ENCODE data around the gene PRB4. TPM values are rescaled to one million over a fixed set of nuclear protein-coding genes. Genes with fewer than 3 reads are reported as not detected.
"Not testable (repeated sequence)": the region's sequence is repeated elsewhere in the genome, so short reads cannot be mapped to it uniquely, and the experiment has no call there.

PRB4 gene
- polyA plus RNA-seq (2012; ENCODE audit: low read depth, missing spikeins), result 0.13 TPM

DNA sequence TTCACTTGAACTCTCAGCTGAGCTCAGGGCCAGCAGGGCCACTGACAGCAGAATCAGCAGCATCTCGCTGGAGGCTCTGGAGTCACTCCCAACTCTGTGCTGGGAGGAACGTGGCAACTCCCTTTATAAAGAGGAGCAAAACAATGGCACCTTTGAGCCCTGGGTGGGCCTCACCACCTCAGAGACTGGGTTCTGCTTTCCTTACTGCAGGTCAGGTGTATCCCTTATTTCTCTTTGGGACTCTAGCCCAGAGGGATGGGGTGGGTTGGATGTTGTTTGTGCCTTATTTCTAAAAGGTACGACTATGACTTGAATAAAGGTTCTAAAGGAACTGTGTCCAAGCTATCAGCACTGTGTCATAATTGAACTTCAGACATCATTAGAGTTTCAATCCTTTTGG lies at the start of gene PRB4:
TSS of gene PRB4 (minus strand) at position 101 of the 400 bp plus-strand sequence. CDS start at position 63, 38 bp downstream.
- FAIRE-seq (no peak), DNase-seq (ENCODE audit: insufficient read length, low spot score) (no peak)
- TF ChIP-seq POU2F2 (IDR thresholded peaks at IDR 0.05; ENCODE audit: low read depth, low read length) (no peak), POLR2AphosphoS5 (IDR thresholded peaks at IDR 0.05; ENCODE audit: low read depth, low read length) (no peak), POLR2A (IDR thresholded peaks at IDR 0.05; ENCODE audit: low read depth, low read length) (no peak)

DNA sequence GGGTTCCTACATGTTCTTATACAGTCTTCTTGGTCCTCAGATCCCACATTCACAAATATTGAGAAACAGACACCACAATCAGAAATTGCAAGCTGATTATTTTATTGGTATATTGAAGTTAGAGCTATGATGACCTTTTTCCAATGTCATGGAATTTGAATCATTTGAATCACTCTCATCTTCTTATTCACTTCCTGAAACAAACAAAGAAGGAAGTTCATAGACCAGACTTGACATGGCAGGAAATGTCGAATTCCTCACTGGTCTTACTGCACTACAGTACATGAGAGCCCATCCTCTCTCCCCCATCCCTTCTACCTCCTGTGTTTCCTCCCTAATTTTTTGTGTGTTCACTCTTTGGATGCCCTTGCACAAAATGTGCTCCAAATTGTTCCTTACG lies 41.5 kb upstream of the PRB4 start:
- not testable (repeated sequence) for FAIRE-seq; DNase-seq (ENCODE audit: insufficient read length, low spot score)

DNA sequence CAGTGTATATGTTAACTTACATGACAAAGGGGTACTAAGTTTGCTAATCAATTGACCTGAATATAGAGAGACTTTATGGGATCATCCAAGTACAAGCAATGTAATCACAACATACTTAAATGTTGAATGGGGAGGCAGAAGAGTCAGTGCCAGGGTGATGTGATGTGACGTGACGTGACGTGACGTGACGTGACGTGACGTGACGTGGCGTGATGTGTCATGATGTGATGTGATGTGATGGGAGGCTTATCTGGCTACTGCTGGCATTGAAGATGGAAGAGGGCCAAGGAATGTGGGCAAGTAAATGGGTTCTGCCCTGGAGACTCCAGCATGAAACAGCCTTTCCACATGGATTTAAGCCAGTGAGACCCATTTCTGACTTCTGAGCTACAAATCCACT lies 38.2 kb upstream of the PRB4 start:
- TF ChIP-seq TAF1 (IDR thresholded peaks at IDR 0.05; ENCODE audit: low read depth, low read length), result no peak
- TF ChIP-seq POU2F2 (IDR thresholded peaks at IDR 0.05; ENCODE audit: low read depth, low read length), result no peak
- no peak for TF ChIP-seq PAX5 (IDR thresholded peaks at IDR 0.05; ENCODE audit: insufficient read depth, low read length, severe bottlenecking)
- TF ChIP-seq POLR2A (IDR thresholded peaks at IDR 0.05; ENCODE audit: low read depth, low read length), result no peak
- peak; percentile 31 for FAIRE-seq

DNA sequence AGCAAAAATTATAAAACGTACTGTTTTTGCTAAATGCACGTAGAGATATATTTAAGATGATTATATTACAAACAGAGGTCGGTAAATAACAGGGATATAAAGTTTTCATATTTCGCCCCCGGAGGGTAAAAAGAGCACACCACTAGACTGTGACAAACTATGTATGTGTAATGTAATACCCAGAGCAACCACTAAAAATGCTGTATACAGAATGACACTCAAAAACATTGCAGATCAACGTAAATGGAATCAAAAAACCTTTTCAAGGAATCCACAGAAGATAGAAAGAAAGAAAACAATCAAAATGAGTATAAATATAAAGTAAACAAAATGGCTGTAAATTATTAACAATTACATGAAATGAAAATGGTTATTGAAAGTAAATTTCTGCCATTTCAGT lies 37.6 kb upstream of the PRB4 start:
- DNase-seq (ENCODE audit: insufficient read length, low spot score) (no peak), FAIRE-seq (no peak)
- TF ChIP-seq POU2F2 (IDR thresholded peaks at IDR 0.05; ENCODE audit: low read depth, low read length) (no peak), SPI1 (IDR thresholded peaks at IDR 0.05; ENCODE audit: low read depth, low read length) (no peak)

More for the DNA sequence above, 38.2 kb upstream of the PRB4 start:
- no peak for DNase-seq (ENCODE audit: insufficient read length, low spot score)

DNA sequence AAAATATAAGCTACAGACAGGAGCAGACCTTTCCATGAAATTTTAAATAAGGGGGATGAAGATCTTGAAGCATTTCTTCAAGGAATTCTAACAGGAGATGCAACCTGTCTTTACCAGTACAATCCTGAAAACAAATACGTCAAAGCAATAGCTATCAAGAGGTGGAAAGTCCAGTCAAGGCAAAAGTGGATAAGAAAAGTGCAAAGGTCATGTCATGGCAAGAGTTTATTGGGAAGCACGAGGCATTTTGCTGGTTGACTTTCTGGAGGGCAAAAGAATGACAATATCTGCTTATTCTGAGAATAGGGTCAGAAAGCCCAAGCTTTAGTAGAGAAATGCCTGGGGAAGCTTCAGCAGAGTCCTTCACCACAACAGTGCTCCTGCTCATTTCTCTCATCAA lies 34.3 kb upstream of the PRB4 start:
- DNase-seq (ENCODE audit: insufficient read length, low spot score) (no peak), FAIRE-seq (no peak)
- TF ChIP-seq POU2F2 (IDR thresholded peaks at IDR 0.05; ENCODE audit: low read depth, low read length) (no peak), POLR2A (IDR thresholded peaks at IDR 0.05; ENCODE audit: low read depth, low read length) (no peak), TAF1 (IDR thresholded peaks at IDR 0.05; ENCODE audit: low read depth, low read length) (no peak), PAX5 (IDR thresholded peaks at IDR 0.05; ENCODE audit: insufficient read depth, low read length, severe bottlenecking) (no peak), POLR2AphosphoS5 (IDR thresholded peaks at IDR 0.05; ENCODE audit: low read depth, low read length) (no peak), SPI1 (IDR thresholded peaks at IDR 0.05; ENCODE audit: low read depth, low read length) (no peak)

DNA sequence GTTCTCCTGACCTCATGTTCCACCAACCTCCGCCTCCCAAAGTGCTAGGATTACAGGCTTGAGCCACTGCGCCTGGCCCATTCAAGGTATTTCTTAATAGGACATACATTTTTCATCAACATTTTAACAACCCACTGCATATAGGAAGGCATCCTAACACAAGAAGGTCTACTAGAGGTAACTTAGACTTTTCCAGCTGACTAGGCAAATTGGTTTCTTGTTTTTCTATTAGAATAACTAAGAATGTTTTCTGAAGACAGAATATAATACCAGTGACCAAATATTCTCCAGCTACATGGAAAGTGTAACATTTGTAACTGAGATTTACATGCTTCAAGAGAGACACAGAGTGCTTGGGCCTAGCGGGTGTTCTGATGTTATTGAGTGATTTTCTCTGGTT lies 14.2 kb upstream of the PRB4 start:
- FAIRE-seq, result no peak

DNA sequence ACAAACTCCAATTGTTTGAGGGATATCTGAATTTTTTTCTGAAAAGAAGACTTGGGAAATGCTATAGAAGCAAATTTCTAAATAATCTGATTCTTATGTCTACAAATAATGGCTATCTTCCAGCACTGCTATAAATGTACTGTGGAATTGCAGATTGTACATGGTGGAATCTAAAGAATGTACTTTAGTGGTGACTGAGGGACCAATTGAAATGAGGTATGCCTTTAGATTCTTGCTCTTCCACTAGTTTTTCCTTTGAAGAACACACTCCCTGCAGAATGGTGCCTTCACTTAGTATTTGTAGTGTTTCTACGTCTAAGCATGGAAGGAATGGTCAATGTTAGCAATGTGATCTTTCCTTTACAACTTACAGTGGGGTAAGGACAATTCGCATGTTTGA lies 11.7 kb upstream of the PRB4 start:
- DNase-seq (ENCODE audit: insufficient read length, low spot score), result no peak
- FAIRE-seq, result no peak
- no peak for TF ChIP-seq SPI1 (IDR thresholded peaks at IDR 0.05; ENCODE audit: low read depth, low read length)
- no peak for TF ChIP-seq TAF1 (IDR thresholded peaks at IDR 0.05; ENCODE audit: low read depth, low read length)
- no peak for TF ChIP-seq POU2F2 (IDR thresholded peaks at IDR 0.05; ENCODE audit: low read depth, low read length)
- no peak for TF ChIP-seq PAX5 (IDR thresholded peaks at IDR 0.05; ENCODE audit: insufficient read depth, low read length, severe bottlenecking)

More for the DNA sequence above, 14.2 kb upstream of the PRB4 start:
- DNase-seq (ENCODE audit: insufficient read length, low spot score), result no peak
- TF ChIP-seq POLR2AphosphoS5 (IDR thresholded peaks at IDR 0.05; ENCODE audit: low read depth, low read length) (no peak), TAF1 (IDR thresholded peaks at IDR 0.05; ENCODE audit: low read depth, low read length) (no peak), POU2F2 (IDR thresholded peaks at IDR 0.05; ENCODE audit: low read depth, low read length) (no peak), SPI1 (IDR thresholded peaks at IDR 0.05; ENCODE audit: low read depth, low read length) (no peak), PAX5 (IDR thresholded peaks at IDR 0.05; ENCODE audit: insufficient read depth, low read length, severe bottlenecking) (no peak), POLR2A (IDR thresholded peaks at IDR 0.05; ENCODE audit: low read depth, low read length) (no peak)

DNA sequence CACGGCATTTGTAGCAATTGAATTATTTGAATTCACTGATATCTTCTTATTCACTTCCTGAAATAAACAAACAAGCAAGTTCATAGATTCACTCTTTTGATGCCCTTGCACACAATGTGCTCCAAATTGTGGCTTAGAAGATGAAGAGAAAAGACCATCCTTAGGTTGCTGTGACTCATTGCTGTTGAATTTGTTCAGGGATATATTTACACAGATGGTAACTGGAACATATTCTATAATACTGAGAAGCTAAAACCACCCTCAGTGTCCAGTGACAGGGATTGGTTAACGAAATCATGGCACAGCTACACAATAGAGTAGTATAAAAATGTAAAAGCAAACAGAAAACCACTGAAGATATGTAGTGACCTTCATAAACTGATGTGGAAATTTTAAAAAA lies 3.1 kb downstream of the PRB4 start:
- DNase-seq (ENCODE audit: insufficient read length, low spot score), result no peak
- TF ChIP-seq POU2F2 (IDR thresholded peaks at IDR 0.05; ENCODE audit: low read depth, low read length), result no peak
- TF ChIP-seq POLR2AphosphoS5 (IDR thresholded peaks at IDR 0.05; ENCODE audit: low read depth, low read length), result no peak
- no peak for TF ChIP-seq TAF1 (IDR thresholded peaks at IDR 0.05; ENCODE audit: low read depth, low read length)
- TF ChIP-seq PAX5 (IDR thresholded peaks at IDR 0.05; ENCODE audit: insufficient read depth, low read length, severe bottlenecking), result no peak
- no peak for TF ChIP-seq POLR2A (IDR thresholded peaks at IDR 0.05; ENCODE audit: low read depth, low read length)
- TF ChIP-seq SPI1 (IDR thresholded peaks at IDR 0.05; ENCODE audit: low read depth, low read length), result no peak
- FAIRE-seq, result no peak

DNA sequence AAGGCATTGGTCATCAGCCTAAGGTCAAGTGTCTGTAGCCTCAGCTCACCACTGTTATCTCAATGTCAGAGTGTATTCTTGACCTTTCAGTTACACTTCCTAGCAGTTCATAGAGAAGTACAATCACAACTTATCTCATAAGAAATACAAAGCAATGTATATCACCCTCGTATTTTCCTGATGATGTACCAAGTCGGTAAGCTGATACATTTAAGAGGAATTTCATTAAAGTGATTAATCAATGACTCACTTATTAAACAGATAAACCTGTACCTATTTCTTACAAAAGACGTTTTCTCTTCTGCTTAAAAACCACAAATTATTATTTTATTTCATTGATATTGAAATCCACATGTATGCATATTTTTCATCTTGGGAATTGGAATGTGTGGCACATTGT lies 36.8 kb downstream of the PRB4 start:
- TF ChIP-seq PAX5 (IDR thresholded peaks at IDR 0.05; ENCODE audit: insufficient read depth, low read length, severe bottlenecking) (no peak), POLR2AphosphoS5 (IDR thresholded peaks at IDR 0.05; ENCODE audit: low read depth, low read length) (no peak), TAF1 (IDR thresholded peaks at IDR 0.05; ENCODE audit: low read depth, low read length) (no peak)
- DNase-seq (ENCODE audit: insufficient read length, low spot score) (no peak), FAIRE-seq (no peak)

DNA sequence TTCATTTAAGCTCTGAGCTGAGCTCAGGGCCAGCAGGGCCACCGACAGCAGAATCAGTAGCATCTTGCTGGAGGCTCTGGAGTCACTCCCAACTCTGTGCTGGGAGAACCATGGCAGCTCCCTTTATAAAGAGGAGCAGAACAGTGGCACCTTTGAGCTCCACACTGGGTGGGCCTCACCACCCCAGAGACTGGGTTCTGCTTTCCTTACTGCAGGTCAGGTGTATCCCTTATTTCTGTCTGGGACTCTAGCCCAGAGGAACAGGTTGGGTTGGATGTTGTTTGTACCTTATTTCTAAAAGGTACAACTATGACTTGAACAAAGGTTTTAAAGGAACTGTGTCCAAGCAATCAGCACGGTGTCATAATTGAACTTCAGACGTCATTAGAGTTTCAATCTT lies 40.6 kb downstream of the PRB4 start, which contains the start of gene PRB3:
TSS of gene PRB3 (minus strand) at position 101 of the 400 bp plus-strand sequence. CDS start at position 63, 38 bp downstream.
- TF ChIP-seq SPI1 (IDR thresholded peaks at IDR 0.05; ENCODE audit: low read depth, low read length) (no peak), POLR2A (IDR thresholded peaks at IDR 0.05; ENCODE audit: low read depth, low read length) (no peak), POU2F2 (IDR thresholded peaks at IDR 0.05; ENCODE audit: low read depth, low read length) (no peak), PAX5 (IDR thresholded peaks at IDR 0.05; ENCODE audit: insufficient read depth, low read length, severe bottlenecking) (no peak), TAF1 (IDR thresholded peaks at IDR 0.05; ENCODE audit: low read depth, low read length) (no peak), POLR2AphosphoS5 (IDR thresholded peaks at IDR 0.05; ENCODE audit: low read depth, low read length) (no peak)
- DNase-seq (ENCODE audit: insufficient read length, low spot score) (no peak), FAIRE-seq (no peak)

DNA sequence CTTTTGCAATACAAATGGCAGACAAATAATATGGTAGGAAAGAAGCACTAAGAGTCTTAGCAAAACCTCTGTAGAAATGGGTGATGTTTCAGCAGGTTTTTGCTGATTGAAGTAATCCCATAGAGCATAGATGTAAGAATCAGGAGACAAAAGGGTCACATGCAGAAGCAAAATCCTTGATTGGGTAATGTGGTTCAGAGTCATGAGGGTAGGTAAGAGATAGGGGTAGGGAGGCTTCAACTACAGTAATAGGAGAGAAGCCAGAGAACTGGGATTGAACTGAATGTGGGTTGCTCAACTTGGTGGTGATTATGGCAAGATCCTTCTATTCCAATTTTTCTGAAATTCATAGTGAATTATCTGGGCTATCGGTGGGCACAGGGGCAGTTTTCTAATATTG lies 45.7 kb downstream of the PRB4 start:
- no peak for DNase-seq (ENCODE audit: insufficient read length, low spot score)
- FAIRE-seq, result no peak
- TF ChIP-seq POLR2A (IDR thresholded peaks at IDR 0.05; ENCODE audit: low read depth, low read length) (no peak), TAF1 (IDR thresholded peaks at IDR 0.05; ENCODE audit: low read depth, low read length) (no peak), POLR2AphosphoS5 (IDR thresholded peaks at IDR 0.05; ENCODE audit: low read depth, low read length) (no peak), PAX5 (IDR thresholded peaks at IDR 0.05; ENCODE audit: insufficient read depth, low read length, severe bottlenecking) (no peak), POU2F2 (IDR thresholded peaks at IDR 0.05; ENCODE audit: low read depth, low read length) (no peak), SPI1 (IDR thresholded peaks at IDR 0.05; ENCODE audit: low read depth, low read length) (no peak)
